Karpas-422 (cell line): ENCODE results near the gene LMBR1. TPM values are rescaled to one million over a fixed set of nuclear protein-coding genes. Genes with fewer than 3 reads are reported as not detected.
"Not testable (repeated sequence)": the region's sequence is repeated elsewhere in the genome, so short reads cannot be mapped to it uniquely, and the experiment has no call there.

ENCODE experiments used
- DNase-seq: peaks from one replicate; pipeline ENCODE4 v3.0.0-alpha.2; 2015
- H2AFZ ChIP-seq: fragments of 200-600 bp; sonication (generic); 2 replicates; pipeline ENCODE4 v1.6.1; 2014; ENCODE audit warnings: antibody characterized with exemption, low read length, mixed read lengths
- H3K27ac ChIP-seq: fragments of 200-600 bp; sonication (generic); 2 replicates; pipeline ENCODE4 v1.5.1; 2014; ENCODE audit warnings: mild to moderate bottlenecking, low read length, moderate library complexity
- H3K27me3 ChIP-seq: fragments of 200-600 bp; sonication (generic); 2 replicates; pipeline ENCODE4 v1.6.1; 2014; ENCODE audit warnings: low read length, mixed read lengths
- H3K36me3 ChIP-seq: fragments of 200-600 bp; sonication (generic); 2 replicates; pipeline ENCODE4 v1.6.1; 2014; ENCODE audit warnings: low read length, mixed read lengths; ENCODE audit not compliant: insufficient read depth
- H3K4me1 ChIP-seq: fragments of 200-600 bp; sonication (generic); 2 replicates; pipeline ENCODE4 v1.6.1; 2014; ENCODE audit warnings: mild to moderate bottlenecking, low read length, mixed read lengths
- H3K4me2 ChIP-seq: fragments of 200-600 bp; sonication (generic); 2 replicates; pipeline ENCODE4 v1.6.1; 2014; ENCODE audit warnings: low read length, low read depth, mild to moderate bottlenecking; ENCODE audit not compliant: poor library complexity, severe bottlenecking
- H3K4me3 ChIP-seq: fragments of 200-600 bp; sonication (generic); 2 replicates; pipeline ENCODE4 v1.5.1; 2014; ENCODE audit warnings: mild to moderate bottlenecking, antibody characterized with exemption, low read length, mixed read lengths
- H3K79me2 ChIP-seq: fragments of 200-600 bp; sonication (generic); 2 replicates; pipeline ENCODE4 v1.6.1; 2014; ENCODE audit warnings: mild to moderate bottlenecking, low read length, mixed read lengths
- H3K9ac ChIP-seq: fragments of 200-600 bp; sonication (generic); 2 replicates; pipeline ENCODE4 v1.6.0; 2014; ENCODE audit warnings: low read length
- H3K9me2 ChIP-seq: fragments of 200-600 bp; sonication (generic), shearing (Covaris generic); replicated peaks from 2 replicates; pipeline ENCODE4 v1.6.0; 2014; ENCODE audit warnings: mild to moderate bottlenecking, low read length, moderate library complexity; ENCODE audit not compliant: insufficient read depth
- H3K9me3 ChIP-seq: fragments of 300-700, 200-600 bp; sonication (generic); 2 replicates; pipeline ENCODE4 v1.6.1; 2014; ENCODE audit warnings: low read length, mixed read lengths
- H4K20me1 ChIP-seq: fragments of 200-600 bp; sonication (generic); 2 replicates; pipeline ENCODE4 v1.6.1; 2014; ENCODE audit warnings: mild to moderate bottlenecking, antibody characterized with exemption, low read length, low read depth; ENCODE audit not compliant: insufficient read depth
- total RNA-seq: library from RNA; depleted of rRNA; stranded (reverse); fragments of >200 nt; shearing (Covaris generic); gene quantifications from 2 replicates; pipeline ENCODE4 v1.2.3, GENCODE V29; 2014; ENCODE audit warnings: low replicate concordance

LMBR1 gene
- total RNA-seq, 1 experiment from 2014 or later: 202 TPM

DNA sequence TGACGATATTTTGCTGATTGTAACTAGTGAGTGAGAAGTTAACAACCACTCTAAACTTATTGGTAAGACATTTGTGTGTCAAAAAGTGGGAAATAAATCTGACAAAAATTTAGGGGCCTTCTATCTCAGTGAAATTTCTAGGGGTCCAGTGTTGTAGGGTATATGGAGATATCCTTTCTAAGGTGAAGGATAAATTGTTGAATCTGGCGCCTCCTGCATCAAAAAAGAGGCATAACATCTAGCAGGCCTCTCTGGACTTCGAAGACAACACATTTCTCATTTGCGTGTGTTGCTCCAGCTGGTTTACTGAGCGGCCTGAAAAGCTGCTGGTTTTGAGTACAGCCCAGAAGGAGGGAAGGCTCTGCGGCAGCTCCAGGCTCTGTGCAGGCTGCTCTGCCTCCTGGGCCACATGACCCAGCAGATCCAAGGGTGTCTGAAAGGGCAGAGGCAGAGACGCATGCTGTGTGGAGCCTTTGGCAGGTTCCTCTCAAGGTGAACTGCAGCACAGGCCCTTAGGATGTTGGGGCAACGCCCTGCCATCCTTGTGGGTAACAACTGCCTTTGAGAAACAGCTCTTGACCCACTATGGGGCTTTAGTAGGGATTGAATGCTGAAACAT, 72.4 kb downstream of the LMBR1 start:
- Histone ChIP-seq H3K4me1 (no peaks in the 10 kb centered on the region), H3K9me2 (no peaks in the 10 kb centered on the region)

DNA sequence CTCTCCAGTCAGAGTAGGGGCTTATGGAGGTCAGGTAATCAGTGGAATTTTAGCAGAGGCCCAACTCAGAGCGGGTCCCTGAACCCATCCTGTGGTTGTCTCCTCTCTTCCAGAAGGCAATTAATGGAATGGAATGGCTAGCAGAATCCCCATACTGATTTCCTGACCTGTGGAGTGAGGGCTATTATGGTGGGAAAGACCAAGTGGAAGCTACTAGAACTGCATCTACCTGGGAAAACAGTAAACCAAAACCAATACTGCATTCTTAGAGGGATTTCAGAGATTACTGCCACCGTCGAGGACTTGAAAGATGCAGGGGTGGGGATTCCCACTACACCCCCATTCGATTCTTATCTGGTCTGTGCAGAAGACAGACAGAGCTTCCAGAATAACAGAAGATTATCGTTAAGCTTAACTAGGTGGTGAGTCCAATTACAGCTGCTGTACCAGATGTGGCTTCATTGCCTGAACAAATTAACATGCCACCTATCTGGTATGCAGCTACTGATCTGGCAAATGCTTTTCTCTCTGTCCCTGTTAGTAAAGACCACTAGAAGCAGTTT, 73.2 kb downstream of the LMBR1 start:
- Histone ChIP-seq H4K20me1 (no peaks in the 10 kb centered on the region), H3K9ac (no peak overlapping the region), H3K27me3 (no peaks in the 10 kb centered on the region), H3K4me1 (no peaks in the 10 kb centered on the region), H3K4me3 (no peak overlapping the region), H2AFZ (no peak overlapping the region), H3K27ac (no peak overlapping the region), H3K9me3 (no peaks in the 10 kb centered on the region), H3K79me2 (peaks cover 86% of the 10 kb centered on the region), H3K4me2 (no peak overlapping the region), H3K36me3 (peaks cover 17% of the 10 kb centered on the region), H3K9me2 (no peaks in the 10 kb centered on the region)
- DNase-seq: no peak

More for the DNA sequence above, 72.4 kb downstream of the LMBR1 start:
- no peak overlapping the region for H3K4me2 ChIP-seq
- H2AFZ ChIP-seq: no peak overlapping the region
- H3K79me2 ChIP-seq: peaks cover 86% of the 10 kb centered on the region
- DNase-seq: peak; percentile 74
- H3K9ac ChIP-seq: no peak overlapping the region
- H3K9me3 ChIP-seq: no peaks in the 10 kb centered on the region
- H3K27me3 ChIP-seq: no peaks in the 10 kb centered on the region
- H3K4me3 ChIP-seq: no peak overlapping the region
- H3K36me3 ChIP-seq: peaks cover 16% of the 10 kb centered on the region
- no peaks in the 10 kb centered on the region for H4K20me1 ChIP-seq
- H3K27ac ChIP-seq: no peak overlapping the region

DNA sequence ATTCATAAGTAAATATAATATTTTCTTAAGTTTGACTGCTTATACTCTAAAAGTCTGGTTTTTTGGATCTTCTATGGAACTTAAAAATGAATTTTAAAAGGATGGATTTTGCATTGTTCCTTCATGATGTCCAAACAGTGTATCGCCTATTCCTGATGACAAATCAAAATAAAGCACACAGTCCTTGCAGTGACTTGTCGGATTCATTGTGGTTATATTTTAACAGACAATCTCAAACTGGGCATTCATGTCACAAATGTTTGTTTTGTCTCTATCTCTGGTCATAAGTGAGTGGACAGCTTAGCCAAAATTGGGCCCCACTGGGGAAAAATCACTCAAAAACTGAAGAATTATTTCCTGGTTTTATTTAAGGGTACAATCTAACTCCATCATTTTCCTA, 74.8 kb downstream of the LMBR1 start:
- H3K9me3 ChIP-seq: no peaks in the 10 kb centered on the region
- peaks cover 85% of the 10 kb centered on the region for H3K79me2 ChIP-seq
- no peak overlapping the region for H2AFZ ChIP-seq
- no peak overlapping the region for H3K4me2 ChIP-seq
- no peak overlapping the region for H3K27ac ChIP-seq
- DNase-seq: no peak
- H3K4me3 ChIP-seq: no peak overlapping the region
- H3K9ac ChIP-seq: no peak overlapping the region
- no peaks in the 10 kb centered on the region for H3K27me3 ChIP-seq
- no peaks in the 10 kb centered on the region for H3K4me1 ChIP-seq
- H4K20me1 ChIP-seq: no peaks in the 10 kb centered on the region
- H3K36me3 ChIP-seq: peaks cover 26% of the 10 kb centered on the region; the same call in 1 of the 2 replicates
- no peaks in the 10 kb centered on the region for H3K9me2 ChIP-seq

DNA sequence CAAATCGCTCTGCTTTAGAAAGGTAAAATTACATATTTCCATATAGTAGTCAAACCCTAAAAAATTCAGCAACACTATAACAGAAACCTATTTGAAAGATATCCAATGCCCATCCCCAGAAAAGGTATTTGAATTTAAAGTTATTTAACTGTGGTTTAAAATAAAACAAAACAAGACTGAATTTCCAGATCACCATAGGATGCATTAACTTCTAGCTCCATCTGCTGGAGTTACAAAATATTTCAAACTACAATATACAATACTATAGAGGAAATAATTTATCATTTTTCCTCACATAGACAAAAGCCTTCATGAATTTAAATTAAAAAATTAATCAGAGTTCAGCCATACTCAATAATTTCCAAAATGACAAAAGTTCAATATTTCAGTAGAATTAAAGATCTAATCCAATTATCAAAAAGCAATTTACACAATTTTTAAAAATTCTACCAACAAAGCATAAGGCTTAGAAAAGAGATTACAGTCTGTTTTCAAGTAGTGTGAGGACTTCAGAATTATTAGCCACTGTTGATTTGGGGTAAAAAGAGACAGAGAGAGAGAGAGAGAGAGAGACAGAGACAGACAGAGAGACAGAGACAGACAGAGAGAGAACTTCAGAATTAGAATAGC, 75.9 kb downstream of the LMBR1 start:
- peak; percentile 68 for DNase-seq
- no peaks in the 10 kb centered on the region for H3K9me2 ChIP-seq

DNA sequence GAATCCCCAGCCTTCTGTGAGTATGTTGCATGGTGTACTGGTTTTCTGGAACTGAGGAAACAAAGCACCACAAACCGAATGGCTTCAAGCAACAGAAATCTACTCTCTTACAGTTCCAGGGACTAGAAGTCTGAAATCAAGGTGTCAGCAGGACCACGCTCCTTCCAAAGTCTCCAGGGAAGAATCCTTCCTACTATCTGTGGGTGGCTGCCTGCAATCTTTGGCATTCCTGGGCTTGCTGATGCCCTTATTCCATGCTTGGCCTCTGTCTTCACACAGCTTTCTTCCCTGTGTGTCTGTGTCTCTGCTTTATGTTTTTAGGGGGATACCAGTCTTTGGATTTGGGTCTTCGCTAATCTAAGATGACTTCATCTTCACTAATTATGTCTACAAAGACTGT, 81.3 kb downstream of the LMBR1 start:
- H3K4me1 ChIP-seq: no peaks in the 10 kb centered on the region
- DNase-seq: no peak
- H2AFZ ChIP-seq: no peak overlapping the region
- no peaks in the 10 kb centered on the region for H3K9me3 ChIP-seq
- H3K4me3 ChIP-seq: no peak overlapping the region
- no peak overlapping the region for H3K9ac ChIP-seq
- H3K36me3 ChIP-seq: peaks cover 57% of the 10 kb centered on the region
- H3K27me3 ChIP-seq: no peaks in the 10 kb centered on the region
- no peaks in the 10 kb centered on the region for H4K20me1 ChIP-seq
- H3K27ac ChIP-seq: no peak overlapping the region
- no peak overlapping the region for H3K4me2 ChIP-seq
- peaks cover 49% of the 10 kb centered on the region for H3K79me2 ChIP-seq
- H3K9me2 ChIP-seq: no peaks in the 10 kb centered on the region

More for the DNA sequence above, 75.9 kb downstream of the LMBR1 start:
- Histone ChIP-seq H3K4me2 (no peak overlapping the region), H3K4me3 (no peak overlapping the region), H3K9me3 (no peaks in the 10 kb centered on the region), H3K27ac (no peak overlapping the region), H3K4me1 (no peaks in the 10 kb centered on the region), H3K27me3 (no peaks in the 10 kb centered on the region), H4K20me1 (no peaks in the 10 kb centered on the region), H3K79me2 (peaks cover 82% of the 10 kb centered on the region), H3K9ac (no peak overlapping the region), H2AFZ (no peak overlapping the region), H3K36me3 (peaks cover 33% of the 10 kb centered on the region; the same call in 1 of the 2 replicates)

DNA sequence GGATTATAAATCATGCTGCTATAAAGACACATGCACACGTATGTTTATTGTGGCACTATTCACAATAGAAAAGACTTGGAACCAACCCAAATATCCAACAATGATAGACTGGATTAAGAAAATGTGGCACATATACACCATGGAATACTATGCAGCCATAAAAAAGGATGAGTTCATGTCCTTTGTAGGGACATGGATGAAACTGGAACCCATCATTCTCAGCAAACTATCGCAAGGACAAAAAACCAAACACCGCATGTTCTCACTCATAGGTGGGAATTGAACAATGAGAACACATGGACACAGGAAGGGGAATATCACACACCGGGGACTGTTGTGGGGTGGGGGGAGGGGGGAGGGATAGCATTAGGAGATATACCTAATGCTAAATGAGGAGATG, 89.3 kb downstream of the LMBR1 start:
- H3K4me1 ChIP-seq, H3K4me2 ChIP-seq, H4K20me1 ChIP-seq, H3K4me3 ChIP-seq, H3K9ac ChIP-seq, H3K9me2 ChIP-seq, DNase-seq, H3K27me3 ChIP-seq, H2AFZ ChIP-seq, H3K9me3 ChIP-seq, H3K27ac ChIP-seq: not testable (repeated sequence)
- Histone ChIP-seq H3K36me3 (peaks cover 26% of the 10 kb centered on the region; the same call in 1 of the 2 replicates), H3K79me2 (peaks cover 63% of the 10 kb centered on the region)

DNA sequence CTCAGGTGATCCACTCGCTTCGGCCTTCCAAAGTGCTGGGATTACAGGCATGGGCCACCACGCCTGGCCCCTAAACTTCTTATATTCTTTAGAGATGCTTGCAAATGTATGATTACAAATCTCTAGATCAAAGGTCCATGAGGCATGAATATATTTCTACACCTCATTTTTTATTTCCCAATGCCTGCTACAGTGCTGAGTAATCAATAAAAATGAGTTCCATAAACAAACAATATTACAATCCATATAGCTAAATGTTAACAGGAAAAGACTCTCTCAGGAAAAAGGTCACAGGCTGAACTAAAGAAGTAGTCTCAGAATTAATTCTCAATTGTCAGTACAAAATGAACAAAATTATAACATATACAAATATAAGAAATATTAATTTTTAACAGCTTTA, 90.8 kb downstream of the LMBR1 start:
- Histone ChIP-seq H3K9me2 (no peaks in the 10 kb centered on the region), H3K27ac (no peak overlapping the region), H3K27me3 (no peaks in the 10 kb centered on the region), H3K4me1 (no peaks in the 10 kb centered on the region), H3K79me2 (peaks cover 66% of the 10 kb centered on the region), H3K4me2 (no peak overlapping the region), H4K20me1 (no peaks in the 10 kb centered on the region), H2AFZ (no peak overlapping the region), H3K9ac (no peak overlapping the region), H3K4me3 (no peak overlapping the region), H3K9me3 (no peaks in the 10 kb centered on the region), H3K36me3 (peaks cover 17% of the 10 kb centered on the region; the same call in 1 of the 2 replicates)
- DNase-seq: no peak

DNA sequence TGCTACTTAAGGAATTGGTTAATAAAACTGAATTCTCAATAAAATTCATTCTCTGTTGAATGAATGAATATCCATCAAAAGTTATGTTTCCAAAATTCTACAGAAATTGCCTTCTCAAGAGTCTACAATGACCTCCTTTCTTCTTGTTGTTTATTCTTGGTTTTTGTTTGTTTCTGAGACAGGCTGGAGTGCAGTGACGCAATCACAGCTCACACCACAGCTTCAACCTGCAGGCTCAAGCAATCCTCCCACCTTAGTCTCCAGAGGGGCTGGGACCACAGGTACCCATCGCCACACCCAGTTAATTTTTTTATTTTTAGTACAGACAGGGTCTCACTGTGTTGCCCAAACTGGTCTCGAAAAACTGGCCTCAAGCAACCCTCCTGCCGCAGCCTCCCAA, 97.6 kb downstream of the LMBR1 start:
- H3K27ac ChIP-seq: no peak overlapping the region
- no peak for DNase-seq
- peaks cover 80% of the 10 kb centered on the region for H3K79me2 ChIP-seq
- no peak overlapping the region for H3K9ac ChIP-seq
- H3K4me2 ChIP-seq: no peak overlapping the region
- H3K9me2 ChIP-seq: no peaks in the 10 kb centered on the region
- H2AFZ ChIP-seq: no peak overlapping the region
- no peaks in the 10 kb centered on the region for H3K27me3 ChIP-seq
- H3K4me3 ChIP-seq: no peak overlapping the region
- peaks cover 11% of the 10 kb centered on the region for H3K4me1 ChIP-seq
- peaks cover 14% of the 10 kb centered on the region for H3K36me3 ChIP-seq
- H3K9me3 ChIP-seq: no peaks in the 10 kb centered on the region
- no peaks in the 10 kb centered on the region for H4K20me1 ChIP-seq
